GM19240 (cell line): ENCODE results near the gene FOSL2.
A peak's percentile ranks its signal among the peaks of the same experiment; 100 is the strongest.

Experiments
- DNase-seq: peaks from one replicate; pipeline ENCODE4 v3.0.0; 2011; ENCODE audit warnings: low spot score; ENCODE audit not compliant: insufficient read length

FOSL2 gene

DNA sequence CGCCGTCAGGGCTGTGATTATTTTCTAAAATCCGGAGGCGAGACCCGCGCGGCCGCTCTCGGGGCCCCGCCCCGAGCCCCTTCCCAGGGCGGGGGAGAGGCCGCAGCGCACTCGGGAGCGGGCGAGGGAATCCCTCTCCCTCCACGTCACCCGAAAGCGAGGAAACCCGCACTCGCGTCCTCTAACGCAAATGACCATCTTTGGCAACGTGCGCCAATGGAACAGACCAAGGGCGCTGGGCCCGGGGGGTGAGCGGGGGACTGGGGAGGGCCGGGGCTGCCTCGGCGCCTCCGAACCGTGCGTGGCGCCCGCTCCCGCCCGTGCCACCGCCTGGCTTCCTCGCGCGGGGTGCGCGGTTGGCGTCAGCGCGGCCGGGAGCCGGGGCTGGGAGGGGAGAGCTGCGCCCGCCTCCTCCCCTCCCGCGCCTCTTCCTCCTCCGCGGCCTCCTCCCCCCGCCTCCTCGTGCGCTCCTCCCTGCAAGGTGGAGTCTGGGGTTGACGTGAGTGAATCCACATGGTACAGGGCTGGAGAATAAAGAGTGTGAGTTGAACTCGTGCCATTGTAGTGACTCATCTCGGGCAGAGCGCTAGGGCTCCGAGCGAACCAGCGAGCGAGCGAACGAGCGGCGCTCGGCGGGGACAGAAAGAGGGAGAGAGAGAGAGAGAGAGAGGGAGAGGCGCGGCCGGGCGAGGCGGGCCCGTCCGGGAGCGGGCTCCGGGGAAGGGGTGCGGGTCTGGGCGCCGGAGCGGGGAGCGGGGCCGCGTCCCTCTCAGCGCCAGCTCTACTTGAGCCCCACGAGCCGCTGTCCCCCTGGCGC lies at the start of gene FOSL2:
TSS of gene FOSL2 (plus strand) at position 562 of the 817 bp plus-strand sequence. CDS start 863 bp downstream, outside the sequence.
- DNase-seq = peak; percentile 85

DNA sequence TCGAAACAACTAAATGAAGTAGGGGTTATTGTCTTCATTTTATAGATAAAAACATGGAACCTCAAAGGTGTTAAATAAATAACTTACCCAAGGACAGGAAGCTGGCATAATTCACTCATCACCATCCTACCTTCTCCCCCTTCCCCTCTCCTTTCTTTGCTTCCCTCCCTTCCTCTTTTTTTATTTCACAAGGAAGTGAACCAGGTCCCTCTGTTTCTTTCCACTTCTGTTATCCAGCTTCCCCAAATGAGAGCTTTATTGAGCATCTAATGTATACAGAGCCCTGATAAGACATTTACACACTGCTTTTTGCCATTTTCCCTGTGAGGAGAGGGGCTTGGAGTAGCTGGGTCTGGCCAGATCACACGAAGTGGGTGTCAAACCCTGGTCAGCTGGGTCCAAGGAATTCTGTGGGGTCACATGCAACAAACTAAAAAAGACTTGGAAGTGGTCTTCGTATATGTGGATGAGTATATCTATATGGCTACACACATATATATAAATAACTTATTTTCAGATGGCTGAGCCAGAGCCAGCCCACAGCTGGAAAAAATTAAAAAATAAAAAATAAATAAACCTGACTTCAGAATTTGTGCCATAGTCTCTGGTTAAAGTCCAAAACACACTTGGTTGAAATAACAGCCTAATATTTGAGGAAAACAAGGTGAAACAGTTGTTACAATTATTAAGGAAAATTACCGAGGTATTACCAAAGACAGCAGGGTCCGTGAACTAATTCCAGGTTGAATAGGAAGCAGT lies 49.3 kb upstream of the FOSL2 start:
- no peak for DNase-seq

DNA sequence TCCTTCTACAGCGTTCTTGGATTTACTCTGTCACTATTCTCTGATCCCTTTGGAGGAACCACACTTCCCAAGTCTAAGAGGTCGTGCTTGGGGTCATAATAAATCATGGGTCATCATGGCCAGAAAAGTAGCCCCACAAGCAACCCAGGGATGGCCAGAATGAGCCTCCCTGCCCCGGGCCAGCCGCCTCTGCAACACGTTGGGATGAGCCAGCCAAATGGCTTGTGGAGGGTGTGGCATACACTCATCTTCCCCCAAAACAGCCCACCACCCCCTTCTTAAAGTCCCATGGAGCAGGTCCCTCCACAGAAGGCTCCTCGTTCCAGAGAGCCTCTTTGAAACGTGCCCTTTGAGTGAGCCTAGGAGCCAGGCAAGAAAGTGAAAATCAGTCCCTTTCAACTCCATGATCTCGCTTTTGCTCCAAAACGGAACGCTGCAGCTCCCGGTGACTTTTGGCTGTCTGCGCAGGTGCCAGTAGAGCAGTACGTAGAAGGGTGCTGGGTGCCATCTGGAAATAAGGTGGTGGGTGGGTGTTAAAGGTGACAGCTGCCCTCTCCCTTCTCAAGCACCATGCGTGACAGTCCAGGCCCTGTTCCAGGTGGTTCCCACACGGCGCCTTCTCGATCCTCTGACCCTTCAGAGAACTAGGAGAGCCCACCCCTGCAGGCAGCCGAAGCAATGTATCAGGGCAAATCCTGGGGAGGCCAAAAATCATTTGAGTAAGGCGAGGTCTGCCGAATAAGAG lies 48.5 kb upstream of the FOSL2 start:
- no peak for DNase-seq

DNA sequence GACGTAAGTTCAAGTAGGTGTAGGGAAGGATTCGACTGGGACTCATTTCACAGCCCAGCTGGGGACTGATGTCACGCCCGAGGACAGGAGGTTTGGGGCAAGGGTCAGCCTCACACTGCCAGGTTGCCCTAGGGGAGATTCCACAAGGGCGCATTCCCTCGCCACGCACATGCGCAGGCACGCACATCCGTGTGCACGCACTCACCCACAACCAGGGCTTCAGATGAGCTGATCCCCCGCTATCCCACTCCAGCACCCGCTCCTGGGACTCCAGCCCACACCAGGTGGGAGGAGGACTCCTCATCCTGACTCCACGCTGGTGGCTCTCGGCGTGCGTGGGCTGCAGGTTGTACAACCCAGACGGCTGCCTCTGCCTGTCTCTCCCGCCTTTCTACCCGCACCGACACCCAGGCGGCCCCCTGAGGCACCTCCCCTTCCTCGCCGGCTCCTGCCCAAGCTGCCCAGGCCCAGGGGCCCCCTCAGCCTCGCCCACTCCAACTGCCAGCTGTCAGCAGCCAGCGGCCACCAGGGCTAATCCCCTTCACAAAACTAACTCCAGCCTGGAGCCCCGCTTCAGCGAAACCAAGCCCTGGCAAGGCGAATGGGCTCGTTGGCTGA lies 47.8 kb upstream of the FOSL2 start:
- DNase-seq = no peak

DNA sequence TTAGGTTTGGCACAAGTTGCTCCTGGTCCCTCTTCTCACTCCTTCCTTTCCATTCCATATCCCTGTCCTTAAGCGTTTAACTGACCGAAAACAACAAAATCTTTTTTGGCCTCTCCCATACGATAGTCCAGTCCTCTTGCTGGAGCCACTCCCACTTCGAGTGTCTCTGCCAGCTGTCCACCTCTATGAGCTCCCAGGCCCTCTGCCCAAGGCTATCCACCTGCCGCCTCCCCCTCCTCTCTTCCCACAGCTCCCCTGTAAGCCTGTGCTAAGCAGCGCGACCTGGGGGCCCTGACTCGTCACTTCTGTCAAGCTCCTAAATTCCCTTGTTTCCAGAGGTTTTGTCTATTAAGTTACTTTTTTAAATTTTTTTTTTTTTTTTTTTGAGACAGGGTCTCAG lies 47.0 kb upstream of the FOSL2 start:
- DNase-seq = no peak

DNA sequence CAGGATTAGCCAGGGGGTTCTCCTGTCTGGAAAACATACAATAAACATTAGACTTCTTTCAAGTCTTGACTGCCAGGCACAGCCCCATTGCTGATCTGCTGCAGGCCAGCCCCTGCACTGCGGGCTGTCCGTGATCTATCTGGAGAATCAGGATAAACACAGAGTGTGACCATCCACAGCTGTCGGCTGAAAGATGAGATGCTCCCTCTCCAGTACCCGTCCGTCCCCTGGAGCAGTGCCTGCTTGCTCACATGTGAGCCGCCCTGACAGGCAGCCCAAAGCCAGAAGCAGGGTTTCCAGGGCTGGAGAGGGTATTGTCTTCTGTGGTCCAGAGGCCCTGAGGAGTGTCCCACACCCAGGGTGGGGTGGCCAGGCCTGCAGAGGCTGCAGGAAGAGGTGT lies 46.1 kb upstream of the FOSL2 start:
- no peak for DNase-seq

DNA sequence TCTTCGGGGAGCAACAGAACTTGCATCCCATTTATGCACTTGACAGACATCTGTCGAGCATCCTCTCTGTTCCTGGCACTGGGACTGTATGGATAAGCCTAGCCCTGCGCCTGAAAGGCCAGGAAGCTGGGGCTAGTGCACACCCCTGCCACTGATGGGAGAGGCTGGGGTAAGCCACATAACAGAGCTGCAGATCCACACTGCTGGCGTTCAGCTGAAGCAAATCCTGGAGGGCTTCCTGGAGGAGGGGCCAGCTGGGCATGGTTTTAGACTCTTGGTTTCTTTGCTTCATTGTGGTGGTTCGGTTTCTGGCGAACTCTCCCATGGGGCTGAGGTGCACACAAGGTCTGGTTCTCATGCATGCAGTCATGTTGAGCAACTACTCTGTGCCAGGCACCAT lies 45.5 kb upstream of the FOSL2 start:
- DNase-seq = no peak

DNA sequence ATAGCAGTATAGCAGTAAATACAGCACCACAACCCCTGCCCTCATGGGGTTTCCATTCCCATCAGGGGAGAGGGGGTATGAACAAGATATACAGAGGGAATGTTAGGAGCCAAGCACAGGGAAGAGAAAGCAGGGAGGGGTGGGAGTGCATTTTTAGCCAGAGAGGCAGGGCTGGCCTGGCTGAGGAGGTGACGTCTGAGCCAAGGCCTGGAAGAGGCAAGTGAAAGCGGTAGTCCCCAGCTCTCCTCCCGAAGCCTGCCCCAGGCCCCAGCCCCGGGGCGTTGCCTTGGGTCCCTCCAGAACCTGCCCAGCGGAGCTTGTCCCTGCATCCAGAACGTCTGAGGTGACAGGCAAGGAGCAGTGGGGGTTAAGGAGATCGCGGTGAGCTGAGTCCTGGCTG lies 45.1 kb upstream of the FOSL2 start:
- no peak for DNase-seq

DNA sequence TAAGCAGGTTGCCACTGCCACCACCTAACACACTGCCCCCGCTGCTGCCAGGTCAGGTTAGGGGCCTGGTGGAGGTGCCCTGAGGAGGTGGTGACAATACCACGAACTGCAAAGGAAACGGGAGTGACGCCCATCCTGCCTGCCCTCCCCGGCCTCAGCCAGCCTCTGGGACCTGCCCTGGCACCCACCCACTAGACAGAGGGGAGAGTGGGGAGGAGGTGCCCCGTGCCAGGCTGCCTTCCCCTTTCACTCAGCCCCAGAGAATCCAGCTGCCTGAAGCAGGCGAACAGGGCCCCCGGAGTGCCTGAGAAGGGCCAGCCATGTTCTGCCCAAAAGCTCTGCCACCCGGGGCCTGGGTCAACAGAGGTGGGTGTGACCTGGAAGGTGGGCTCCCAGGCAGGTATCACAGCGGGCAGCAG lies 44.5 kb upstream of the FOSL2 start:
- no peak for DNase-seq

DNA sequence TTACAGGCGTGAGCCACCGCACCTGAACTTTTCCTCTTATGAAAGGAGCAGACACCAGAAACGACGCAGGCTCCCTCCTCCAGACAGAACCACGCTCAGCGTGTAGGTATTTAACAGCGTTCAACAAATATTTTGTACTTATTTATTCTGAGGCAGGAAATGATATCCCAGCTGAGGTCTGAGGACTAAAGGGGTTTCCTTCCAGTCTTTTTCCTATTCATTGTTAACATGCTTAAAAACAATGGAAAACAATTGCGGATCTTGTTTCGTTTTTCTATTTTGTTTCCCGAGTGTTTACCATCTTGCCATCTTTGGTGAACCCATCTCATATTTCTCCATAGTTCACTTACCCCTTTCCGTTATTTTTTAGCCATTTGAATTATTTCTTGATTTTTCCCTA lies 43.7 kb upstream of the FOSL2 start:
- no peak for DNase-seq

DNA sequence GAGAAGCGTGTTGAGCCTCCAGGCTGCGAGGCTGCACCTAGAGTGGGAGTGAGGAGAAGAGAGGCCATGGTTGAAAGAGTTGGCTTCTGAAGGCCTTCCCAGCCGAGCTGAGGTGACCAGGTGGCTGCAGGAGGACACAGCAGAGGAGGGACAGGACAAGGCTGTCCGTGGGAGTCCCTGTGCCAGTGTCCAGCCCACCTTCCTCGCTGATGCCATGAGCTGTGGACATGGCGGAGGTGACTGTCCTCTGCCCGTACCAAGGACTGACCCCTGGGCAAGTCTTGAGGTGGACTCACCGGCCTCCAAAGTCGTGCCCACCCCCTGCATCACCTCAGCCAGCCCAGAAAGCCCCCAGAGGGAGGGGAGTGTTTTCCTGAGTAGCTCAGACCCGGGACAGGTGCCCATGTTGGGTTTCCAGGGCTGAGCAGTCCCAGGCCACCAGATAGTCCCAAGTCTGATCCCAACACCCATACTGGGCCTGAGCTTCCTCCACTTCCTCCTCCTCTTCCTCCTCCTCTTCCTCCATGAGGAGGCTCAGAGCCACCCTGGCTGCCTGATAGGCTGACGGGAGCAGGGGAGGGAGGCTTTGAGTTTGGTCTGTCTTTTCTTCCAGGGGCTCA lies 43.0 kb upstream of the FOSL2 start:
- DNase-seq = no peak

DNA sequence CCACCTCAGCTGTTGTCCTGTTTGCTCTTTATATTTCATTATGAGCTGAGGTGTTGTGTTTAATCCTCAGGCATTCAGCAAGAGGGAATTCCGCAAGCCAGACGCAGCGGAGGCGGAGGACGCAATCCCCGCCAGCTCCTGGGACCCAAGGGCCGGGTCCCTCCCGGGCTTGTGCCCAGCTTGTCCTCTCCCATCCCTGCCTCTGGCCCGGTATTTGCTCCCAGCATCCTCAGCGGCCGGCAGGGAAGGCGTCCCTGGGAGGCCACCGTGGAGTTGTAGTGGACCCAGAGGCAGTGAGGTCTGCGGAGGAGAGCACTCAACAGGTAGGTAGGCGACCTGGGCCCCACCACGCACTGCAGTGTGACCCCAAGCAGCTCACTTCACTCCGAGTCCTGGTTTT lies 42.5 kb upstream of the FOSL2 start:
- no peak for DNase-seq

DNA sequence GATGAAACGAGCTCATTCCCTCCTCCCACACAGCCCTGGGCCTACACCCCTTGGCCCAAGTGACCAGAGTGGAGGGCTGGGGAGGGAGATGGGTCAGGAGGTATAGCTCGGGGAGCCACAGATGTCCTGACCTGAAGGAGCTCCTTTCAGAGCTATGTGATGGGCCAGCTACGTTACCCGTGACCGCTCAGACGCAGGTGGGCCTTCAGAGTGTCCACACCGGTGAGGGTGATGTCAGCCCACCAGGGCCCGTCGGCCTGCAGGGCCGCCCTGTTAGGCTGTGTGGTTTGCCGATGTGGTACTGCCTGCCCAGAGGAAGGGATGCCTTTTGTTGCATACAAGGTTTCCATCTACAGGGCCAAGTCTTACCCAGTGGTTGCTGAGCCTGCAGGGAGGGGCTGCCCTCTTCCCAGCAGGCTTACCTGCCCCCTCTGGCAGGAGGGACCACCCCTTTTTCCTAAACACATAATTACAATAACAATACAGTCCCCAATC lies 41.8 kb upstream of the FOSL2 start:
- DNase-seq = no peak

DNA sequence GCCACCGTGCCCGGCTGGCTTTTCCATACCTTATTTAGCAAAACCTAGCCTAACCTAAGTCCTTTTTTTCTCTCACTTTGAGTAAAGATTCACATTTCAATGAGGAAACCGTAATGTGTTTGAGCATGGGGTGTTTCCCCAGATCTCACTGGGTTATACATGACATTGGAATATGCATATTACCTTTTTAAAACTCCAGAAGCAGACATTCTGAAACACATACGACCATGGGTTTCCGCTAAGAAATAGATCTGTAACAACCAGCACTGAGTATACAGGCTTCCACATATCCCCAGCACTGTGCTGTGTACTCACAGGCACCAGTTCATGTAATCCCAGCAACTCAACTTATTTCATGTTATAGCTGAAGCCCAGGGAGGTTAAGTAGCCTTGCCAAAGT lies 41.0 kb upstream of the FOSL2 start:
- DNase-seq = no peak

DNA sequence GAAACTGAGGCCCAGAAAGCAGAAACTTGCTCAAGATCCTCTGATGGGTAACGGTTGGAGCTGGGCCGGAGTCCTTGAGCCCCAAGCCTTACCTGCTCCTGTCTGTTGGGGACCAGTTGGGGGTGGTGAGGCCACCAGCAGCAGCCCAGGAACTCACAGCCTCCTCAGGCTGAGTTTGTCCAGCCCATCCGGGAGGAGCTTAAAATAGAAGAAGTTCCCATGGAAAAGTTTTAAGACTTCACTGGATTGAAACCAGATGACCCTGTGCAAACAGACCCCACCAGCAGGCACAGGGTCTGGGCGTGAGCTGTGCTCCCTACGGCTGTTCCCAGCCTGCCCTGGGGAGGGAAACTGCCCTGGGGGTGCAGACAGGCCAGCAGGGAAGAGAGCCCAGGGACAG lies 40.6 kb upstream of the FOSL2 start:
- no peak for DNase-seq

DNA sequence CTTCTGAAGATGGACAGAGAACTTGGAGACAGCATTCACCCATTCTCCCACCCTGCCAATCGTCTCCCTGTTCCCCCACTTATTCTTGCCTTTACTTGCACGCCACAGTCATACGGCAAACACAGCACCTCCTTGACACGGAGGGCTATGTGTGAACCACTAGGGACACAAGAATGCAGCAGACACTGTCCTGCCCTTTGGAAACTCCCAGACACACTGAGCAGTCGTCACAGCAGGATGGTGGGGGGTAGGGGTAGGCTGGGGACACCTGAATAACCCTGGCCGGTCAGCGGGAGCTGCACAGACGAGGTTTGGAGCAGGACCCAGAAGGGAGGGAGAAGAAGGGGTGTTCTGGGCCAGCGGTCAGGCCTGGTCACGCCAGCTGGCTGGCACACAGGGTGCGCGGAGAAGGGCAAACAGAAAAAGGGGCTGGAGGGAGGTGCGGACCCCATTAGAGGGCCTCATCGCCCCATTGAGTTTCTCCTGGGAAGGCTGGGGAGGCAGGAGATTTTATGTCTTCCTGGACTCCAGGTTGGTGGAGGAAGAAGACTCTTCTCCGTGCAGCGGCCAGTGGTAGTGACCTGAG lies 40.0 kb upstream of the FOSL2 start:
- DNase-seq = no peak

DNA sequence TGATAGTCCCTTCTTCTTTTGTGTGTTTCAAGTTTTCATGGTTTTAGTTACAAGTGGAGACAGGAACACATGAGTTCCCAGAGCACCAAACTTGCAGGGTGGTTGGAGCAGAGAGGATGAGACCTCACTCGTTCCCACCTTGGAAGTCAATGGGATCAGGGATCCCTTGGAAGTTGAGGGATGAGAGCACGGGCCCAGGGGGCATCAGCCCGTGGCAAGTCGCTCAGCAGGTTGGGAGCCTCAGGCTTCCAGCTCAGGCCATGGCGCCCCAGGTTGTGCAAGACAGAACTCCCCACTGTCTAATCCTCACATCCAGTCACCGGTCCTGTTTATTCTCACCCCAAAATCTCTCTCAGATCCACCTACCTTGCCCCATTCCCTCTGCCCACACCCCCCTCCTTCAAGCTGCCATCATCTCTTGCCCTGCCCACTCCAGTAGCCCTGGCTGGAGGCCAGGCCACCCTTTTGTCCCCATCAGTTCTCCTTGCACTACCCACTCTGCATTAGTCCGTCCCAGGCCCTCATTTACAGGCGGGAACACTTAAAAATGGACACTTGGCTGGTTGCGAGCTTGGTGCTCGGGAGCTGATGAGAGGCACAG lies 37.6 kb upstream of the FOSL2 start:
- no peak for DNase-seq

DNA sequence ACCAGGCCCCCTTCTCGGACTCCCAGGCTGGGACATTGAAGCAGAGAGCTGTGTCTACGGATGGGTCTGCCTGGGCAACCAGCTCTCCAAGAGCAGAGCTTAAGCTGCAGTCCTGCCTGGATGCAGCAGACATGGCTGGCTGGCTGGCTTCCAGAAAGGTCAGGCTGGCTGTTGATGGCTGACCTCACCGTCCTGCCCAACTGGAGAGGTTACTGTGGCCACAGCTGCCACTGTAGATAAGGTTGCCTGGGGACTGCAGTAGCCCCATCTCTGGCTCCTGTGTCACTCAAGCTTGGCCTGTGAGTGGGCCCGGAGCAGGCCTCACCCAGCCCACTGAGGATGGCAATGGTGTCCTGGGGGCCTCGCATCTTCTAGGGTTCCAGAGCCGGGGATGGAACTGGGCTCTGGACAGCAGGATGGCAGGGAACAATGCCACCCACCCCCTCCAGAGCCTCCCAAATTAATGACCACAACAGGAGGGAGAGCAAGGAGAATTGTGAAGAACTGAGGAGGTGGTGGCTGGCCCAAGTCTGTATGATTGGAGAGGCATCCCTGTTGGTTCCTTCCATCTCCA lies 37.0 kb upstream of the FOSL2 start:
- DNase-seq = no peak

DNA sequence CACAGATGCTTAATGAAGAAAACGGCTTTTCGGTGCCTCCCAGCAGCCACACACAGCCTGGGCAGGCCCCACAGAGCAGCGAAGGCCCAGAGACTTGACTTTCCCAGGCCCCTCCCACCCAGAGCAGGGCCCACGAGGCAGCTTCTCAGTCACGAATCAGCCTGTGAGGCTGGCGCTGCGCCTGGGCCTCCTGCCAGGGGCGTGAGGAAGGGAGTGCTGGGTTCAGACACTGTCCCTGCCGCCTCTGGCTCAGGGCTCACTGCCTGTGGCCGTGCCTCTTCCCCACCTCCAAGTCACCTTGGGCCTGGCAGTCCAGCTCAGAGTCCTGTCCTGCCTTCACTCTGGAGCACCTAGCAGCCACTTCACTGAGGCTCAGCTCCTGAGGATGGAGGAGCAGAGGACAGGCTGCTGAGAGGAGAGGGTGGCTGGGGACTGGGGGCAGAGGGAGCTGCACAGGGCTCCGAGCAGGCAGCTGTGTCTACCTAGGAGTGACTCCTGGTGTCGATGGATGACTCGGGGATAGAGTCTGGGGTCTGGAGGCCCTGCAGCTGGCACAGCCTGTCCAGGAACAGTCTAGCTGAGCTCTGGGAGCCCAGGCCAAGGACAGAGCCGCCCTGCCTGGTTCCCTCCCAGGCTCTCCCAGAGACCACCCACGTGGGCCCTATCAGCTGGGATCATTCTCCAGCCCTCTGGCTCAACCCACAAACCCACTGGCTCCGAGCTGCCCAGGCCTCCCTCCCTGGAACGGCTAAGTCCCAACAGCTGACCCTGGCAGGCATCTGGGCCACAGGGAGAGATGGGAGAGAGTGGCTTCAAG lies 36.4 kb upstream of the FOSL2 start:
- DNase-seq = no peak
